Aortic smooth muscle cell (primary cell): Measurements from ENCODE around the gene KCNC2. TPM values are rescaled to one million over a fixed set of nuclear protein-coding genes. Genes with fewer than 3 reads are reported as not detected.

Source experiments
- total RNA-seq: library from RNA; depleted of rRNA; stranded (reverse); fragments of >200 nt; gene quantifications from 2 replicates; pipeline ENCODE4 v1.2.3, GENCODE V29; 2014

Gene KCNC2
- total RNA-seq: not detected in 2 replicates

DNA sequence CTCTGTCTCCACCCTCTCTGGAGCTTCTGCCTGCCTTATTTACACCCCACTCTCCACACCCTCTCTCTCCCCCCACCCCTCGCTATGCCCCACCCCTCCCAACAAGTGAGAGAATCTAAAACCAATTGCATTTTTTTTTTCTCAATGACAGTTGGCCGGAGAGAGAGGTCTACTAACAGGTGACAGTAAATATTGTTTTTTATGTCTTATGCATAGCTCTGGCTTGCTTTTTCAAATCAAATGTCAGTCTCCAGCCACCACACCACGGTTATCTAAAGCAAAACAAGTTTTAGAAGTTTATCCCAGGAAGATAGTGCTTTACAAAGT is at the start of gene KCNC2:
TSS of gene KCNC2 (minus strand) at position 28 of the 327 bp plus-strand sequence.

Other genes starting within 250 kb of the KCNC2 start
- gene CAPS2, start 120.5 kb upstream of the KCNC2 start, total RNA-seq: 11.9 and 15.9 TPM in 2 replicates
- not detected in 2 replicates for gene GLIPR1L1, start 124.8 kb upstream of the KCNC2 start, total RNA-seq
- 0.92 and 1.1 TPM in 2 replicates for gene GLIPR1L2, start 181.2 kb upstream of the KCNC2 start, total RNA-seq